Measurements from ENCODE around the gene RINL. TPM values are rescaled to one million over a fixed set of nuclear protein-coding genes. Genes with fewer than 3 reads are reported as not detected.

RINL gene
- total and polyA plus RNA-seq, 3 donors from 2014 or later: 2.6 to 5.2 (median 3.0) TPM

DNA sequence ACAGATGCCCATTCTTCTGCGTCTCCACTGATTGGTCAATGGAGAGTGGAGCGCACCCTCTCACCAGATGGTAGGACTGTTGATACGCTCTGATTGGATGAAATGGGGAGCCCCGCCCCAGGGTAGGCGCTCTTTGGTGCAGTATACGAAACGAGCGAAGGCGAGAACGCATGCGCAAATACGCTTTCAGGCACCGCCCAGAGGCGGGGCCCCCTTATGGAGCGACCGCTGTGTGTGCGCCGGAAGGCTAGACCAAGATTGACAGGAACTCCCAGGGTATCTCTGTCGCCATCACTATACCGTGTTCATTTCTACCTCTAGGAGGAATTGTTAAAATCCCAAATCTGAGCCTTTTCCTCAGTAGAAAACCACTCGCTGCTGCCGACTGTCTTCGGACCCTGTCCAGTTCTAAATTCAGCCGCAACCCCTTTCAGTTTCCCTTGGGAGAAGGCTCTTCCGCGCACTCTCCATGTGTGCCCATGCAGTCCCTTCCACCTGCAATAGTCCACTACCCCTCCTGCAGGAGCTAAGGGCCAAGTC lies 27.6 kb downstream of the RINL start:
- no peaks in the 10 kb centered on the region for H3K9me3 ChIP-seq
- H3K27ac ChIP-seq: peak overlapping the region; percentile 92 to 100
- TF ChIP-seq POLR2A (IDR thresholded peaks at IDR 0.05) (peak; percentile 95), CTCF (IDR thresholded peaks at IDR 0.05) (peak in 1 of 3 experiments; percentile 23)
- H3K27me3 ChIP-seq: no peaks in the 10 kb centered on the region
- WGBS, 2 donors: 0 to 1% methylated on average over 13 to 26 of the region's 26 CpGs
- DNase-seq: no peak
- H3K36me3 ChIP-seq (ENCODE audit: low read depth, missing control alignments): peaks cover 2% of the 10 kb centered on the region
- peaks cover 32% of the 10 kb centered on the region for H3K4me1 ChIP-seq
- H3K4me3 ChIP-seq: peak overlapping the region; percentile 88
- intact Hi-C loops (cut with DNase I; ENCODE audit: low total_unique reads): no loop called here

DNA sequence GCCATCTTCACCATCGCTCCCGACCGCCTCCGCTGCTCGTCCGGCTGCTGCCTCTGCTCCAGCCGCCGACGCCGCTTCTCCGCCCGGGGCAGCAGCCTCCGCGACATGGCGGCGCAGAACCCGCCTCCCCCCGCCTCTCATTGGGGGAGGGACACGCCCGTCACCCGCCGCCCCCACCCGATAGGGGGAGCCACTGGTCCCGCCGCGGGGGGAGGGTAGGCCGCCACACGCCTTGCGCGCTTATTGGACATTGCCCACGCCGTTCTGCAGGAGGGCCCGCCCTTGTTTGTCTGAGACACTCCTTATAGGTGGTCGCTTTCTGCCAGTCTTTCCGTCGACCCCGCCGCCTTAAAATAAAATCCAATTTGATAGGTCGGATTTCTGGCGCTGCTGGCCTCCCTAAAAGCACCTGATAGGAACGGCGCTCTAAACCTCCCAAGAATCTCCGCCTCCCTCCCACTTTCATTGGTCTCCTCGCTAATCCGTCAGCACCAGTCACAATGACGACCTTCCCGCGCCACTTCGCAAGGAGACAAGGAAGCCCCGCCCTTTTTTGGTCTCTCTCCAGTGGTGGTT lies 28.1 kb downstream of the RINL start, which contains the start of gene HNRNPL:
HNRNPL (minus strand) TSS at position 127 of the 576 bp plus-strand sequence; CDS start at position 107, 20 bp downstream.
- Histone ChIP-seq H3K27ac (peak within 1 kb of the TSS; percentile 97 to 100), H3K36me3 (ENCODE audit: low read depth, missing control alignments) (peaks cover 4% of the 10 kb centered on the region), H3K9me3 (no peaks in the 10 kb centered on the region), H3K4me1 (peaks cover 32% of the 10 kb centered on the region), H3K27me3 (no peaks in the 10 kb centered on the region), H3K4me3 (peak within 1 kb of the TSS; percentile 88 to 100)
- 0 to 1% methylated on average over 12 to 35 of the region's 50 CpGs for WGBS, 2 donors
- intact Hi-C loops (cut with DNase I; ENCODE audit: low total_unique reads): no loop called here
- peak; percentile 100 for DNase-seq
- TF ChIP-seq POLR2A (IDR thresholded peaks at IDR 0.05): peak; percentile 92
- TF ChIP-seq CTCF (IDR thresholded peaks at IDR 0.05): peak; percentile 47 to 67 (median 52)

DNA sequence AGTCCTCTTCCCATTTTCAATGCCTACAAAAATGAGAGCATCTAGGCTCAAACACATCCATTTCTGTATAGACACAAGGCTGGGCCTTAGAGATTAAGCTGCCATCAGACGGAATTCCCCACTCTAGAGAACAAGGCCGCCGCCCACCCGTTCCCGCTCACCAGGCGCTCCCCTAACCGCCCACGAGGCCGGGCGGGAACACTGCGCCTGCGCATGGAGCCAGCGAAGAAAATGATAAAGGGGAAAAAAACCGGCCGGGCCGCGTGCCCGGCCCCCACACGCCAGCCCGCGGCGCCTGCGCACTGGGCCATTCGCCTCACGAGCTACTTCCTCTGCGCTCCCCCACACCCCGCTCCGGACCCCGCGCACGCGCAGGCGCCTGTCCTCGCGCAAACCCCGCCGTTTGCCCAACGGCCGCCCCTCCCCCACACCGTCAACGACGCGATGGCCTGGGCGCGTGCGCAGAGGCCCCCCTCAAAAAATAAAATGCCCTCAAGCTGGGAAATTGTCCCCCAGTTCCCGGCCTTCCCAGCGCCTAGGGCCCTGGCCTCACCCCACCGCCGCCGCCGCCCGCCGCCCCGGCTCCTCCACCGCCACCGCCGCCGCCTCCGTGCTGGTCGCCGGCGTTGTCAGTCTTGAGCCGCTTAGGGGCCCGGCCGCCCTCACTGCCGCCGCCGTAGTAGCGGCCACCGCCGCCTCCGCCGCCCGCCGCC lies 28.8 kb downstream of the RINL start:
- Histone ChIP-seq H3K4me1 (peaks cover 32% of the 10 kb centered on the region), H3K36me3 (ENCODE audit: low read depth, missing control alignments) (peaks cover 4% of the 10 kb centered on the region), H3K27me3 (no peaks in the 10 kb centered on the region), H3K27ac (peak overlapping the region; percentile 97 to 100), H3K4me3 (peak overlapping the region; percentile 88 to 100), H3K9me3 (no peaks in the 10 kb centered on the region)
- TF ChIP-seq POLR2A (IDR thresholded peaks at IDR 0.05) (no peak), CTCF (IDR thresholded peaks at IDR 0.05) (peak in 1 of 3 experiments; percentile 8)
- intact Hi-C loops (cut with DNase I; ENCODE audit: low total_unique reads): no loop called here
- DNase-seq: peak; percentile 94
- WGBS, 2 donors: 0% methylated on average over 9 to 65 of the region's 76 CpGs

DNA sequence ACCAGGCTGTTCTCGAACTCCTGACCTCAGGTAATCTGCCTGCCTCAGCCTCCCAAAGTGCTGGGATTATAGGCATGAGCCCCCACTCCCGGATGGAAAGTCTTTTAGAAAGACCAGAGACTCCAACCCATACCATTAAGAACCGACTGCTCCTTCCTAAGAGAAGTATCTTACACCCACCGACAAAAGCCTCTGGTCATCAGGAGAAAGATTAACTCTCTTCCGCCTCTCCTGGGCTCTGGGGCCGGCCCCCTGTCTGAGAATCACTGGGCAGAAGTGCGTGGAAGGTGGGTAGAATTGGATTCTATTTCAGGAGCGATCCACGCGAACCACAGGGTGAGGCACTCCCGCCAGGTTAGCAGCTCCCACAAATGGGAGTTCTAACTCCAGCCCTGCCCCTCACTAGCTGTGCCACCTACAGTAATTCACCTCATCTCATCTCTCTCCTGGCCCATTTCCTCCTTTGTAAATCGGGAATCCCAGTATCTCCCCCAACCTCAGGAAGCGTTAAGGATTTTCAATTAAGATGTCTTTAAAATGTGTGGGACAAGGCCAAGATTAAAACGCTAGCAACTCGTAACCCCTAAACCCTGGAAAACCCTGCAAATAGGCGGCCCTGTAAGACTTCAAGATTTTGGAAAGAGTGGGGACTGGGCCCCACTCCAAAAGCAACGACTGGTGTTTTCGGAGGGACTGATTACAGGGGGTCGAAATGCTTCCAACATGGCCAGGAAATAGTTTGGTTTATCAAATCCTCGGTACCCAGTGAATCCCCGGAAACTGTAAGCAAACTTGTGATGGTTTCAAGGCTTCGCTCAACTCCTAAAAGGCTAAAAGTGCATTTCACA lies 29.6 kb downstream of the RINL start:
- intact Hi-C loops (cut with DNase I; ENCODE audit: low total_unique reads): no loop called here
- H3K27ac ChIP-seq: peak overlapping the region; percentile 97 to 100
- no peaks in the 10 kb centered on the region for H3K9me3 ChIP-seq
- H3K27me3 ChIP-seq: no peaks in the 10 kb centered on the region
- peaks cover 32% of the 10 kb centered on the region for H3K4me1 ChIP-seq
- H3K4me3 ChIP-seq: peak overlapping the region; percentile 88 to 100
- DNase-seq: no peak
- TF ChIP-seq POLR2A (IDR thresholded peaks at IDR 0.05) (no peak), CTCF (IDR thresholded peaks at IDR 0.05) (no peak)
- H3K36me3 ChIP-seq (ENCODE audit: low read depth, missing control alignments): peaks cover 4% of the 10 kb centered on the region
- 10 to 12% methylated on average over 22 of the region's 22 CpGs for WGBS, 2 donors

All from testis (tissue), 3 donors.